NB4 (cell line): ENCODE results near the gene IRAG1.

Experiments used
- POLR2A ChIP-seq: IDR thresholded peaks from 2 replicates; pipeline ENCODE4 v1.6.1; 2011; ENCODE audit warnings: mild to moderate bottlenecking; ENCODE audit not compliant: insufficient read length; ENCODE audit errors: extremely low read depth
- TF ChIP-seq, protein P1 (sequence below): IDR thresholded peaks from one replicate; pipeline ENCODE4 v1.5.1; 2012; ENCODE audit warnings: low read depth, low read length

GRCh38 chr11:10692531-10693115 lies 932 bp downstream of the IRAG1 start:
- TF ChIP-seq, protein P1, sequence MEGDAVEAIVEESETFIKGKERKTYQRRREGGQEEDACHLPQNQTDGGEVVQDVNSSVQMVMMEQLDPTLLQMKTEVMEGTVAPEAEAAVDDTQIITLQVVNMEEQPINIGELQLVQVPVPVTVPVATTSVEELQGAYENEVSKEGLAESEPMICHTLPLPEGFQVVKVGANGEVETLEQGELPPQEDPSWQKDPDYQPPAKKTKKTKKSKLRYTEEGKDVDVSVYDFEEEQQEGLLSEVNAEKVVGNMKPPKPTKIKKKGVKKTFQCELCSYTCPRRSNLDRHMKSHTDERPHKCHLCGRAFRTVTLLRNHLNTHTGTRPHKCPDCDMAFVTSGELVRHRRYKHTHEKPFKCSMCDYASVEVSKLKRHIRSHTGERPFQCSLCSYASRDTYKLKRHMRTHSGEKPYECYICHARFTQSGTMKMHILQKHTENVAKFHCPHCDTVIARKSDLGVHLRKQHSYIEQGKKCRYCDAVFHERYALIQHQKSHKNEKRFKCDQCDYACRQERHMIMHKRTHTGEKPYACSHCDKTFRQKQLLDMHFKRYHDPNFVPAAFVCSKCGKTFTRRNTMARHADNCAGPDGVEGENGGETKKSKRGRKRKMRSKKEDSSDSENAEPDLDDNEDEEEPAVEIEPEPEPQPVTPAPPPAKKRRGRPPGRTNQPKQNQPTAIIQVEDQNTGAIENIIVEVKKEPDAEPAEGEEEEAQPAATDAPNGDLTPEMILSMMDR = no peak
- TF ChIP-seq POLR2A = no peak
